ENCODE measurements around the gene RANBP17. TPM values are rescaled to one million over a fixed set of nuclear protein-coding genes. Genes with fewer than 3 reads are reported as not detected.
"Not testable (repeated sequence)": the region's sequence is repeated elsewhere in the genome, so short reads cannot be mapped to it uniquely, and the experiment has no call there.

Gene RANBP17
- total RNA-seq, 1 donor from 2014 or later = 22.0 TPM

- peaks cover 5% of the 10 kb centered on the region for H3K36me3 Mint-ChIP-seq
- no peaks in the 10 kb centered on the region for H3K4me1 Mint-ChIP-seq (ENCODE audit: unreplicated experiment)
- no peak overlapping the region for H3K4me3 Mint-ChIP-seq
- peak; percentile 54 for TF ChIP-seq CTCF (conservative IDR thresholded peaks at IDR 0.05)
- no peaks in the 10 kb centered on the region for H3K27me3 Mint-ChIP-seq
- no peak overlapping the region for H3K27ac Mint-ChIP-seq
- no peaks in the 10 kb centered on the region for H3K9me3 Mint-ChIP-seq
- DNase-seq (ENCODE audit: extremely low spot score, unreplicated experiment) = no peak
These were observed 55.3 kb downstream of the RANBP17 start for GRCh38 chr5:170917113-170917512.

GRCh38 chr5:170920196-170920595 lies 58.4 kb downstream of the RANBP17 start:
- H3K4me1 Mint-ChIP-seq (ENCODE audit: unreplicated experiment) = peaks cover 3% of the 10 kb centered on the region
- H3K27ac Mint-ChIP-seq = no peak overlapping the region
- no peaks in the 10 kb centered on the region for H3K27me3 Mint-ChIP-seq
- no peak overlapping the region for H3K4me3 Mint-ChIP-seq
- DNase-seq (ENCODE audit: extremely low spot score, unreplicated experiment) = no peak
- TF ChIP-seq CTCF (conservative IDR thresholded peaks at IDR 0.05) = no peak
- no peaks in the 10 kb centered on the region for H3K9me3 Mint-ChIP-seq
- H3K36me3 Mint-ChIP-seq = peaks cover 5% of the 10 kb centered on the region

GRCh38 chr5:170922331-170922730 lies 60.5 kb downstream of the RANBP17 start:
- H3K9me3 Mint-ChIP-seq; H3K36me3 Mint-ChIP-seq; DNase-seq (ENCODE audit: extremely low spot score, unreplicated experiment); H3K4me1 Mint-ChIP-seq (ENCODE audit: unreplicated experiment); H3K27me3 Mint-ChIP-seq; H3K27ac Mint-ChIP-seq; H3K4me3 Mint-ChIP-seq: not testable (repeated sequence)

GRCh38 chr5:170923910-170924620 lies 62.2 kb downstream of the RANBP17 start:
- peaks cover 9% of the 10 kb centered on the region for H3K36me3 Mint-ChIP-seq
- no peak for TF ChIP-seq CTCF (conservative IDR thresholded peaks at IDR 0.05)
- no peak for DNase-seq (ENCODE audit: extremely low spot score, unreplicated experiment)
- peaks cover 3% of the 10 kb centered on the region for H3K4me1 Mint-ChIP-seq (ENCODE audit: unreplicated experiment)
- H3K27ac Mint-ChIP-seq = no peak overlapping the region
- no peaks in the 10 kb centered on the region for H3K9me3 Mint-ChIP-seq
- H3K27me3 Mint-ChIP-seq = no peaks in the 10 kb centered on the region
- H3K4me3 Mint-ChIP-seq = no peak overlapping the region

- DNase-seq (ENCODE audit: extremely low spot score, unreplicated experiment); H3K27me3 Mint-ChIP-seq; H3K4me3 Mint-ChIP-seq; H3K9me3 Mint-ChIP-seq; H3K4me1 Mint-ChIP-seq (ENCODE audit: unreplicated experiment); H3K27ac Mint-ChIP-seq: not testable (repeated sequence)
- H3K36me3 Mint-ChIP-seq = peaks cover 22% of the 10 kb centered on the region
These were observed 73.9 kb downstream of the RANBP17 start for GRCh38 chr5:170935534-170936218.

GRCh38 chr5:170937072-170937471 lies 75.3 kb downstream of the RANBP17 start:
- TF ChIP-seq CTCF (conservative IDR thresholded peaks at IDR 0.05) = no peak
- no peak for DNase-seq (ENCODE audit: extremely low spot score, unreplicated experiment)
- H3K27me3 Mint-ChIP-seq = no peaks in the 10 kb centered on the region
- no peaks in the 10 kb centered on the region for H3K4me1 Mint-ChIP-seq (ENCODE audit: unreplicated experiment)
- H3K27ac Mint-ChIP-seq = no peak overlapping the region
- H3K36me3 Mint-ChIP-seq = peaks cover 22% of the 10 kb centered on the region
- no peaks in the 10 kb centered on the region for H3K9me3 Mint-ChIP-seq
- H3K4me3 Mint-ChIP-seq = no peak overlapping the region

All from type B pancreatic cell (in vitro differentiated cells).